Activated CD4-positive, alpha-beta memory T cell treated with anti-CD3 and anti-CD28 coated beads for 36 hours (primary cell): ENCODE data around the gene CASP3. TPM values are rescaled to one million over a fixed set of nuclear protein-coding genes. Genes with fewer than 3 reads are reported as not detected.

Source experiments
- CTCF ChIA-PET: fragments of 350-600 bp; sonication (Branson Sonifier 250); formaldehyde crosslinking; loops from one replicate; lab custom pipeline; 2021; ENCODE audit warnings: antibody characterized with exemption, inconsistent platforms; lab: Charles Lee
- POLR2A ChIA-PET: fragments of 350-600 bp; sonication (Branson Sonifier 250); formaldehyde crosslinking; loops from one replicate; lab custom pipeline; 2021; ENCODE audit warnings: antibody characterized with exemption; lab: Charles Lee
- DNase-seq: peaks from one replicate; pipeline ENCODE4 v3.0.0-alpha.2; 2020
- H3K27ac Mint-ChIP-seq: one replicate; pipeline ENCODE4 v1.8.0; 2021; ENCODE audit warnings: mixed read lengths
- H3K27me3 Mint-ChIP-seq: one replicate; pipeline ENCODE4 v1.8.0; 2021; ENCODE audit warnings: mixed read lengths
- H3K36me3 Mint-ChIP-seq: one replicate; pipeline ENCODE4 v1.8.0; 2021; ENCODE audit warnings: mixed read lengths
- H3K4me1 Mint-ChIP-seq: one replicate; pipeline ENCODE4 v1.8.0; 2021; ENCODE audit warnings: low read depth, mixed read lengths
- H3K4me3 Mint-ChIP-seq: one replicate; pipeline ENCODE4 v1.8.0; 2021; ENCODE audit warnings: mild to moderate bottlenecking, mixed read lengths
- H3K9me3 Mint-ChIP-seq: one replicate; pipeline ENCODE4 v1.8.0; 2021; ENCODE audit warnings: mixed read lengths
- intact Hi-C: fragments of 100-400 bp; cut with micrococcal nuclease; formaldehyde crosslinking; loops from one replicate; pipeline ENCODE4 v1.15.1; 2023
- total RNA-seq, 2 experiments: library from RNA; stranded (reverse); gene quantifications; one replicate each; pipeline ENCODE4 v1.2.3, GENCODE V29; 2021

CASP3 gene
- total RNA-seq: 10 to 100 TPM; 54.0 to 54.4 TPM

- H3K4me3 Mint-ChIP-seq: peak within 1 kb of the TSS; percentile 91
- peak within 1 kb of the TSS; percentile 91 for H3K27ac Mint-ChIP-seq
- CTCF ChIA-PET: interaction anchor here (0.7 to 4.4 kb wide), 10 partner anchors 10 to 385 kb away, joined by 3 to 20 read pairs (median 4); partner anchors contain the start of genes CENPU and IRF2
- no peaks in the 10 kb centered on the region for H3K9me3 Mint-ChIP-seq
- peaks cover 30% of the 10 kb centered on the region for H3K36me3 Mint-ChIP-seq
- POLR2A ChIA-PET: interaction anchor here (0.9 to 3.5 kb wide), 15 partner anchors 56 to 747 kb away, joined by 3 to 26 read pairs (median 5); partner anchors contain the start of genes ACSL1, CENPU, IRF2 and LRP2BP
- H3K27me3 Mint-ChIP-seq: no peaks in the 10 kb centered on the region
- H3K4me1 Mint-ChIP-seq: peaks cover 50% of the 10 kb centered on the region
- intact Hi-C loops: loop anchor here (1.0 to 5.0 kb wide), 10 partner anchors 58 to 1145 kb away; partner anchors contain the start of genes CENPU and IRF2
- DNase-seq: peak; percentile 98
These were observed at the start of gene CASP3, which contains the start of gene PRIMPOL for GRCh38 chr4:184649026-184649970. Gene CASP3 (minus strand): TSS chr4:184649447. CDS start chr4:184638453, 10,994 bp downstream. Gene PRIMPOL (plus strand): TSS chr4:184649738. CDS start chr4:184657141, 7,403 bp downstream.

GRCh38 chr4:184697956-184698355 lies 48.7 kb upstream of the CASP3 start:
- no peak overlapping the region for H3K4me3 Mint-ChIP-seq
- H3K27ac Mint-ChIP-seq: no peak overlapping the region
- intact Hi-C loops: no loop called here
- no peaks in the 10 kb centered on the region for H3K9me3 Mint-ChIP-seq
- POLR2A ChIA-PET: no interaction called here
- peaks cover 43% of the 10 kb centered on the region for H3K36me3 Mint-ChIP-seq
- no peaks in the 10 kb centered on the region for H3K27me3 Mint-ChIP-seq
- H3K4me1 Mint-ChIP-seq: no peaks in the 10 kb centered on the region
- DNase-seq: no peak
- CTCF ChIA-PET: no interaction called here

GRCh38 chr4:184695178-184695896 lies 46.1 kb upstream of the CASP3 start:
- no peak for DNase-seq
- Mint-ChIP-seq H3K4me3 (no peak overlapping the region), H3K4me1 (peaks cover 4% of the 10 kb centered on the region), H3K27me3 (no peaks in the 10 kb centered on the region), H3K9me3 (no peaks in the 10 kb centered on the region), H3K27ac (no peak overlapping the region), H3K36me3 (peaks cover 47% of the 10 kb centered on the region)
- ChIA-PET POLR2A (no interaction called here), CTCF (no interaction called here)
- intact Hi-C loops: no loop called here

GRCh38 chr4:184694412-184694956 lies 45.2 kb upstream of the CASP3 start:
- intact Hi-C loops: no loop called here

GRCh38 chr4:184693056-184693455 lies 43.8 kb upstream of the CASP3 start:
- ChIA-PET POLR2A (no interaction called here), CTCF (interaction anchor here (0.9 kb wide), 1 partner anchor 53 kb away, joined by 5 read pairs; no protein-coding TSS in a partner anchor)
- DNase-seq: no peak
- Mint-ChIP-seq H3K27me3 (no peaks in the 10 kb centered on the region), H3K36me3 (peaks cover 48% of the 10 kb centered on the region), H3K9me3 (no peaks in the 10 kb centered on the region), H3K4me3 (no peak overlapping the region), H3K4me1 (peaks cover 11% of the 10 kb centered on the region), H3K27ac (no peak overlapping the region)
- intact Hi-C loops: no loop called here

More at GRCh38 chr4:184694412-184694956, 45.2 kb upstream of the CASP3 start:
- no peak overlapping the region for H3K4me3 Mint-ChIP-seq
- H3K27me3 Mint-ChIP-seq: no peaks in the 10 kb centered on the region
- ChIA-PET POLR2A (no interaction called here), CTCF (no interaction called here)
- H3K27ac Mint-ChIP-seq: no peak overlapping the region
- H3K9me3 Mint-ChIP-seq: no peaks in the 10 kb centered on the region
- no peak for DNase-seq
- peaks cover 4% of the 10 kb centered on the region for H3K4me1 Mint-ChIP-seq
- peaks cover 46% of the 10 kb centered on the region for H3K36me3 Mint-ChIP-seq

GRCh38 chr4:184689681-184690080 lies 40.4 kb upstream of the CASP3 start:
- intact Hi-C loops: no loop called here
- H3K27ac Mint-ChIP-seq: no peak overlapping the region
- H3K27me3 Mint-ChIP-seq: no peaks in the 10 kb centered on the region
- no peak overlapping the region for H3K4me3 Mint-ChIP-seq
- H3K36me3 Mint-ChIP-seq: peaks cover 31% of the 10 kb centered on the region
- no peaks in the 10 kb centered on the region for H3K9me3 Mint-ChIP-seq
- POLR2A ChIA-PET: no interaction called here
- DNase-seq: no peak
- CTCF ChIA-PET: no interaction called here
- peaks cover 11% of the 10 kb centered on the region for H3K4me1 Mint-ChIP-seq

GRCh38 chr4:184688447-184688846 lies 39.2 kb upstream of the CASP3 start:
- ChIA-PET POLR2A (no interaction called here), CTCF (no interaction called here)
- peaks cover 24% of the 10 kb centered on the region for H3K36me3 Mint-ChIP-seq
- no peak overlapping the region for H3K4me3 Mint-ChIP-seq
- no peak overlapping the region for H3K27ac Mint-ChIP-seq
- H3K4me1 Mint-ChIP-seq: peaks cover 13% of the 10 kb centered on the region
- H3K27me3 Mint-ChIP-seq: no peaks in the 10 kb centered on the region
- intact Hi-C loops: no loop called here
- DNase-seq: peak; percentile 61
- H3K9me3 Mint-ChIP-seq: no peaks in the 10 kb centered on the region

- no peak for DNase-seq
- ChIA-PET CTCF (no interaction called here), POLR2A (no interaction called here)
- H3K4me3 Mint-ChIP-seq: no peak overlapping the region
- intact Hi-C loops: no loop called here
- no peak overlapping the region for H3K27ac Mint-ChIP-seq
- H3K9me3 Mint-ChIP-seq: no peaks in the 10 kb centered on the region
- H3K36me3 Mint-ChIP-seq: peaks cover 22% of the 10 kb centered on the region
- no peaks in the 10 kb centered on the region for H3K27me3 Mint-ChIP-seq
- peaks cover 13% of the 10 kb centered on the region for H3K4me1 Mint-ChIP-seq
These were observed 38.8 kb upstream of the CASP3 start for GRCh38 chr4:184688005-184688404.

- Mint-ChIP-seq H3K4me1 (peaks cover 9% of the 10 kb centered on the region), H3K9me3 (no peaks in the 10 kb centered on the region), H3K27ac (no peak overlapping the region), H3K4me3 (no peak overlapping the region), H3K36me3 (peaks cover 7% of the 10 kb centered on the region), H3K27me3 (no peaks in the 10 kb centered on the region)
- ChIA-PET CTCF (interaction anchor here (0.6 kb wide), 1 partner anchor 15 kb away, joined by 4 read pairs; no protein-coding TSS in a partner anchor), POLR2A (no interaction called here)
- intact Hi-C loops: no loop called here
- no peak for DNase-seq
These were observed 35.4 kb upstream of the CASP3 start for GRCh38 chr4:184684491-184685189.

- CTCF ChIA-PET: no interaction called here
- Mint-ChIP-seq H3K4me1 (peaks cover 2% of the 10 kb centered on the region), H3K36me3 (peaks cover 4% of the 10 kb centered on the region), H3K9me3 (no peaks in the 10 kb centered on the region), H3K27me3 (no peaks in the 10 kb centered on the region), H3K4me3 (no peak overlapping the region), H3K27ac (no peak overlapping the region)
- no peak for DNase-seq
- intact Hi-C loops: no loop called here
- POLR2A ChIA-PET: no interaction called here
These were observed 32.7 kb upstream of the CASP3 start for GRCh38 chr4:184681916-184682315.

- Mint-ChIP-seq H3K27ac (no peak overlapping the region), H3K36me3 (peaks cover 4% of the 10 kb centered on the region), H3K9me3 (no peaks in the 10 kb centered on the region), H3K4me1 (peaks cover 2% of the 10 kb centered on the region), H3K4me3 (no peak overlapping the region), H3K27me3 (no peaks in the 10 kb centered on the region)
- no peak for DNase-seq
- CTCF ChIA-PET: no interaction called here
- intact Hi-C loops: no loop called here
- POLR2A ChIA-PET: no interaction called here
These were observed 31.5 kb upstream of the CASP3 start for GRCh38 chr4:184680698-184681097.
